ENCODE results near the gene GRK5.

The GRK5 gene

DNA sequence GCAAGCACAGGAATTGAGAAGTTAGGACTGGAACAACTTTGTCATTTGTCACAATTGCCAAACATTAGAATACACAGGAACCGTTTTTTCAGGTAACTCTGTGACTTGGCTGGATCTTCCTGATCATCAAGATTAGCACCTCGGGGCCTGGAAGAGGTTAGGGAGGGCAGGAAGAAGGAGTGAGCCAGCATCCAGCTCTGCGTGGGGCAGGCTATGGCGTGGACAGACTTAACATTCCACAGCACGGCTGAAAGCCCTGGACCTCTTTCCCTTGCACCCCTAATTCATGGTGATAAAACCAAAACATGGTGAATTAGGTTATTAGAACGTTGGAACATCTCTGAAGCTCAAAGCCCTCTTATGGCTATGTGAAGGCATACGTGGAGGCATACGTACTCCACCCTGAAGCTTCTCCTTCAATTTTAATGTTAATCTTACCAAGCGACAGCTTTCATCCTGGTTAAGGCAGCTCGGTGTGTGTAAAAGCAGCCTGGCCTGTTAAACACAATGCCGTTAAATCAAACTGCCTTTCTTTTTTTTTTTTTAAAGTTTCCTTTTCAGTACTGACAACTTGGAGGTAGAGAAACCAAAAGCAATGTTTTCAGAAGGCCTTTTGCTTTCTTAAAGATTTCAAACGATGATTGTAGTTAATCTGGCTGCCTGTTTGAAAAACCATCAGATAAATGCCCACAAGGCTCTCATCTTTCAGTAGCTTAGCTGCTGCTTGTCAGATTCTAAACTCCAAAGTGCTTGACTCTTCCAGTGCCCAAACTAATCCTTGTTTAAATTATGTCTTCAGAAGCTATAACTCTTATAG, 4.5 kb downstream of the GRK5 start:
- H3K27me3 ChIP-seq (ENCODE audit: control insufficient read depth in 1 of 2, insufficient read depth in 2 of 2, low read length in 2 of 2): no peaks in the 10 kb centered on the region
- H3K27ac ChIP-seq (ENCODE audit: low read depth, low read length): peak overlapping the region; percentile 84
- H3K36me3 ChIP-seq (ENCODE audit: insufficient read depth, low read length): no peaks in the 10 kb centered on the region
- H3K4me3 ChIP-seq (ENCODE audit: low read depth in 1 of 2, low read length in 2 of 2): peak overlapping the region in 1 of 2 donors; percentile 49
- H3K9me3 ChIP-seq (ENCODE audit: low read length): no peaks in the 10 kb centered on the region
- H3K9ac ChIP-seq (ENCODE audit: low read length): peak overlapping the region; percentile 50
- peaks cover 49% of the 10 kb centered on the region for H3K4me1 ChIP-seq (ENCODE audit: insufficient read depth, low read length)

GRCh38 chr10:119215371-119215770, 8.0 kb downstream of the GRK5 start:
- Histone ChIP-seq H3K9me3 (ENCODE audit: low read length) (no peaks in the 10 kb centered on the region), H3K36me3 (ENCODE audit: insufficient read depth, low read length) (no peaks in the 10 kb centered on the region), H3K4me1 (ENCODE audit: insufficient read depth, low read length) (peaks cover 44% of the 10 kb centered on the region), H3K9ac (ENCODE audit: low read length) (no peak overlapping the region), H3K4me3 (ENCODE audit: low read depth in 1 of 2, low read length in 2 of 2) (no peak overlapping the region), H3K27me3 (ENCODE audit: control insufficient read depth in 1 of 2, insufficient read depth in 2 of 2, low read length in 2 of 2) (no peaks in the 10 kb centered on the region), H3K27ac (ENCODE audit: low read depth, low read length) (no peak overlapping the region)

DNA sequence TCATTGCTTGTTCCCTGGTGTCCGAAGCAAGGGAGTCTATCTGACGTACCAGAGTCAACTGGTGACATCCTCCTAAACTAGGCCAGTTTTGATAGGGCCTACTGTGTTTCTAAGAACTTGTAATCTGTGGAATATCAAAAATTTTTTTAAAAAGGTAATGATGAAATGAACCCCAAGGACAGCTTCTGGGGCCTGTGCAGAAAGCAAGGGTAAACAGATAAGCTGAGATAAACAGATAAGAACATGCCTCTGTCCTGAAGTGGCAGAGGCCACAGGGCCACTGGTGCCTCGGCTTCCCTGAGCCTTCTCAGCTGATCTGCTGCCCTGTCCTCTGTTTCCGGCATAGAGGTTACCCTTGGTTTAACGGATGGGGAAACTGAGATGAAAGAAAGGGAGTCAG, 8.8 kb downstream of the GRK5 start:
- H3K36me3 ChIP-seq (ENCODE audit: insufficient read depth, low read length): no peaks in the 10 kb centered on the region
- H3K27me3 ChIP-seq (ENCODE audit: control insufficient read depth in 1 of 2, insufficient read depth in 2 of 2, low read length in 2 of 2): no peaks in the 10 kb centered on the region
- H3K4me1 ChIP-seq (ENCODE audit: insufficient read depth, low read length): peaks cover 37% of the 10 kb centered on the region
- no peak overlapping the region for H3K9ac ChIP-seq (ENCODE audit: low read length)
- H3K9me3 ChIP-seq (ENCODE audit: low read length): no peaks in the 10 kb centered on the region
- H3K27ac ChIP-seq (ENCODE audit: low read depth, low read length): no peak overlapping the region
- H3K4me3 ChIP-seq (ENCODE audit: low read depth in 1 of 2, low read length in 2 of 2): no peak overlapping the region

GRCh38 chr10:119217401-119217800, 10.0 kb downstream of the GRK5 start:
- Histone ChIP-seq H3K4me3 (ENCODE audit: low read depth in 1 of 2, low read length in 2 of 2) (no peak overlapping the region), H3K27me3 (ENCODE audit: control insufficient read depth in 1 of 2, insufficient read depth in 2 of 2, low read length in 2 of 2) (no peaks in the 10 kb centered on the region), H3K4me1 (ENCODE audit: insufficient read depth, low read length) (peaks cover 34% of the 10 kb centered on the region), H3K9ac (ENCODE audit: low read length) (no peak overlapping the region), H3K36me3 (ENCODE audit: insufficient read depth, low read length) (no peaks in the 10 kb centered on the region), H3K27ac (ENCODE audit: low read depth, low read length) (no peak overlapping the region), H3K9me3 (ENCODE audit: low read length) (no peaks in the 10 kb centered on the region)

GRCh38 chr10:119217991-119218490, 10.7 kb downstream of the GRK5 start:
- Histone ChIP-seq H3K9ac (ENCODE audit: low read length) (no peak overlapping the region), H3K36me3 (ENCODE audit: insufficient read depth, low read length) (no peaks in the 10 kb centered on the region), H3K4me1 (ENCODE audit: insufficient read depth, low read length) (peaks cover 34% of the 10 kb centered on the region), H3K9me3 (ENCODE audit: low read length) (no peaks in the 10 kb centered on the region), H3K27ac (ENCODE audit: low read depth, low read length) (no peak overlapping the region), H3K27me3 (ENCODE audit: control insufficient read depth in 1 of 2, insufficient read depth in 2 of 2, low read length in 2 of 2) (no peaks in the 10 kb centered on the region), H3K4me3 (ENCODE audit: low read depth in 1 of 2, low read length in 2 of 2) (no peak overlapping the region)

DNA sequence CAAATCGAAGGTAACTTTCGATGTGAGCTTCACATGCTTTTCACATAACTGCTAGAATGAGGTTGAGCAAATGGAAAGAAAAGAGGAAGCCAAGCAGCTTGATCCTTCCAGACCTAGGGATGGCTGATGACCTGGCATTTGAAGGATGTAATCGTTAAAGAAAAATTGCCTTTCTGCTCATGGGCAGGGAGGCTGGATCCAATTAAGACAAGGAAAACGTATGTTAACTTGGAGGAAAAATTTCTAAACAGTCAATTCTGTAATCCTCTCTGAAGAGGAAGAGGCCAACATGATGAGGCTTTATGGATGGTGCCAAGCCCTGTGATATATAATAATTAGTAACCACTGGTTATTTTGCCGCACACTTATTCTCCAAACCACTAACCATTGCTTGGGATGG, 12.5 kb downstream of the GRK5 start:
- no peaks in the 10 kb centered on the region for H3K36me3 ChIP-seq (ENCODE audit: insufficient read depth, low read length)
- H3K9ac ChIP-seq (ENCODE audit: low read length): no peak overlapping the region
- no peak overlapping the region for H3K4me3 ChIP-seq (ENCODE audit: low read depth in 1 of 2, low read length in 2 of 2)
- peaks cover 39% of the 10 kb centered on the region for H3K4me1 ChIP-seq (ENCODE audit: insufficient read depth, low read length)
- H3K9me3 ChIP-seq (ENCODE audit: low read length): no peaks in the 10 kb centered on the region
- H3K27ac ChIP-seq (ENCODE audit: low read depth, low read length): no peak overlapping the region
- no peaks in the 10 kb centered on the region for H3K27me3 ChIP-seq (ENCODE audit: control insufficient read depth in 1 of 2, insufficient read depth in 2 of 2, low read length in 2 of 2)

DNA sequence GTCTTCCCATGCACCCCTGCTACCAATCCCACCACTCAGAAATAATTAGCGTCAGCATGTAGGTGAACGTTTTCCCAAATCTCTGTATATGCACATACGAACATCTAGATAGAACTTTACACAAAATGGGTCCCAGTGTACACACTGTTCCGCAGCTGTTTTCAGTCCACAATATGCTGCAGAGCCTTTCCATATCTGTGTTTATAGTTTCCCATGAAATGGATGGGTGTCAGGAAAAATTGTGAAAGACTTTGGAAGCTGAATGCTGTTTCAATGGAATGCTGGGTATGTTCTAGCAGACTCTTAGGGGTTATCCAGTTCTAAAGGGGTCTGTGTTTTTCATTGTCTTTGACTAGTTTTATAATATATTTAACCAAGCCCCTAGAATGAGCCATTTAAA, 13.8 kb downstream of the GRK5 start:
- no peaks in the 10 kb centered on the region for H3K36me3 ChIP-seq (ENCODE audit: insufficient read depth, low read length)
- H3K4me3 ChIP-seq (ENCODE audit: low read depth in 1 of 2, low read length in 2 of 2): no peak overlapping the region
- no peaks in the 10 kb centered on the region for H3K9me3 ChIP-seq (ENCODE audit: low read length)
- H3K27me3 ChIP-seq (ENCODE audit: control insufficient read depth in 1 of 2, insufficient read depth in 2 of 2, low read length in 2 of 2): no peaks in the 10 kb centered on the region
- H3K27ac ChIP-seq (ENCODE audit: low read depth, low read length): no peak overlapping the region
- H3K9ac ChIP-seq (ENCODE audit: low read length): no peak overlapping the region
- H3K4me1 ChIP-seq (ENCODE audit: insufficient read depth, low read length): peaks cover 39% of the 10 kb centered on the region

DNA sequence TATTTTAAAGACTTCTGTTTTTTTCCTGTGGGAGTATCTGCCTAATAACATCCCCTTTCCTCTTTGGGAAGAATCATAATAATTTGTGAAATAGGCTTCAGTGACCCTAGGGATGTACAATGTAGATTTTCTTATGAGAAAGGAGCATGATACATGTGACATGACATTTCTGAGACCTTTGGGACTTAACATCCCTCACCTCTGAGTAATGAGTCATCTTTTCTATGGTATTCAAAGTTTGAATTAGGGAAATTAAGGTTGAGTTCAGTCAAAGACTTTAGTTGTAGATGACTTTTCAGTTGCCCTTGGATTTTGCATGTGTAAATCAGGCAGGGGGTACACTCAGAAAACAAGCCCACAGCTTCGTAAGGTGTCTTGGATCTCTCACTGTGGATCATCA, 14.3 kb downstream of the GRK5 start:
- Histone ChIP-seq H3K9ac (ENCODE audit: low read length) (no peak overlapping the region), H3K27ac (ENCODE audit: low read depth, low read length) (peak overlapping the region; percentile 77), H3K9me3 (ENCODE audit: low read length) (no peaks in the 10 kb centered on the region), H3K4me3 (ENCODE audit: low read depth in 1 of 2, low read length in 2 of 2) (no peak overlapping the region), H3K27me3 (ENCODE audit: control insufficient read depth in 1 of 2, insufficient read depth in 2 of 2, low read length in 2 of 2) (no peaks in the 10 kb centered on the region), H3K36me3 (ENCODE audit: insufficient read depth, low read length) (no peaks in the 10 kb centered on the region), H3K4me1 (ENCODE audit: insufficient read depth, low read length) (peaks cover 39% of the 10 kb centered on the region)

- no peaks in the 10 kb centered on the region for H3K27me3 ChIP-seq (ENCODE audit: control insufficient read depth in 1 of 2, insufficient read depth in 2 of 2, low read length in 2 of 2)
- peak overlapping the region; percentile 2 for H3K9ac ChIP-seq (ENCODE audit: low read length)
- H3K36me3 ChIP-seq (ENCODE audit: insufficient read depth, low read length): no peaks in the 10 kb centered on the region
- H3K9me3 ChIP-seq (ENCODE audit: low read length): no peaks in the 10 kb centered on the region
- H3K27ac ChIP-seq (ENCODE audit: low read depth, low read length): peak overlapping the region; percentile 77
- peaks cover 38% of the 10 kb centered on the region for H3K4me1 ChIP-seq (ENCODE audit: insufficient read depth, low read length)
- peak overlapping the region in 1 of 2 donors; percentile 37 for H3K4me3 ChIP-seq (ENCODE audit: low read depth in 1 of 2, low read length in 2 of 2)
Measured at GRCh38 chr10:119222537-119222936, 15.2 kb downstream of the GRK5 start.

- Histone ChIP-seq H3K27ac (ENCODE audit: low read depth, low read length) (peak overlapping the region; percentile 77), H3K36me3 (ENCODE audit: insufficient read depth, low read length) (no peaks in the 10 kb centered on the region), H3K27me3 (ENCODE audit: control insufficient read depth in 1 of 2, insufficient read depth in 2 of 2, low read length in 2 of 2) (no peaks in the 10 kb centered on the region), H3K4me1 (ENCODE audit: insufficient read depth, low read length) (peaks cover 34% of the 10 kb centered on the region), H3K9ac (ENCODE audit: low read length) (peak overlapping the region; percentile 2), H3K4me3 (ENCODE audit: low read depth in 1 of 2, low read length in 2 of 2) (peak overlapping the region in 1 of 2 donors; percentile 37), H3K9me3 (ENCODE audit: low read length) (no peaks in the 10 kb centered on the region)
Measured at GRCh38 chr10:119222966-119223386, 15.6 kb downstream of the GRK5 start.

DNA sequence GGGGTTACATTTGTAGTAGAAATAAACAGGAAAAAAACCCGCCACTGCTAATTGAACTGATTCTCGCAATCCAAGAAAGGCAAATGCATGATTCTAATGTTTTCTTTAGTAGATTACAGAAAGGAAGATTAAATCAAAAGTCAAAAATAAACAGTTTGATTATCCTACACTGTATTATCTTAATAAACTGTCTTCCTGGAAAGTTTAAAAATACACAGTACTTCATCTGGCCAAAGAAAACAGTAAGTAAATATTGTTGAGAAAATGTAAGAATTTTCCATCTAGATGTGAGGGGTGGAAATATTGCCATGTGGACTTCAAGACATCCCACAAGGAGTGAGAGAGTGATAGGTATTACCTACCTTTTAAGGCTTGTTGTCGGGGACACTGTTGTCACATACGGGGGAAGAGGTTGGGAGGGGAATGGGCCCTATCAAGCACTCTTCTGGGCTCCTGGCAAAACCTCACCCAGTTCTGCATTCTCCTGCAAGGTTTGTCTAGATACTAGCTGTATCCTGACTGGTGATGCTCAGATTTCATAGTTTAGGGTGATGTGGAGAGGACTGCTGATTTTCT, 17.8 kb downstream of the GRK5 start:
- Histone ChIP-seq H3K9me3 (ENCODE audit: low read length) (no peaks in the 10 kb centered on the region), H3K9ac (ENCODE audit: low read length) (no peak overlapping the region), H3K4me3 (ENCODE audit: low read depth in 1 of 2, low read length in 2 of 2) (no peak overlapping the region), H3K27me3 (ENCODE audit: control insufficient read depth in 1 of 2, insufficient read depth in 2 of 2, low read length in 2 of 2) (no peaks in the 10 kb centered on the region), H3K36me3 (ENCODE audit: insufficient read depth, low read length) (no peaks in the 10 kb centered on the region), H3K27ac (ENCODE audit: low read depth, low read length) (no peak overlapping the region), H3K4me1 (ENCODE audit: insufficient read depth, low read length) (peaks cover 24% of the 10 kb centered on the region)
